PFSK-1 (cell line): Measurements from ENCODE around the gene IRF4.

Experiments used
- FOXP2 ChIP-seq: optimal IDR thresholded peaks from 2 replicates; pipeline ENCODE3; 2011; ENCODE audit warnings: borderline replicate concordance, control low read depth, inconsistent platforms; ENCODE audit not compliant: insufficient read depth; ENCODE audit errors: extremely low read length, extremely low read depth
- POLR2AphosphoS5 ChIP-seq: IDR thresholded peaks from 2 replicates; pipeline ENCODE4 v1.6.1; 2012; ENCODE audit warnings: low read depth, mild to moderate bottlenecking, control low read depth, low read length, moderate library complexity
- REST ChIP-seq, 2 experiments: IDR thresholded peaks; 2 replicates each; pipeline versions ENCODE4 v1.6.1 to v1.8.0; 2011 to 2012; ENCODE audit warnings: low read depth in 2 of 2, low read length in 2 of 2, control low read depth in 1 of 2, inconsistent platforms in 1 of 2, mild to moderate bottlenecking in 1 of 2, moderate library complexity in 1 of 2; ENCODE audit not compliant: insufficient read depth in 1 of 2
- SIN3A ChIP-seq: IDR thresholded peaks from 2 replicates; pipeline ENCODE4 v1.6.1; 2012; ENCODE audit warnings: mild to moderate bottlenecking, low read length, moderate library complexity, borderline replicate concordance; ENCODE audit not compliant: insufficient read depth
- TAF1 ChIP-seq: IDR thresholded peaks from 2 replicates; pipeline ENCODE4 v1.6.1; 2012; ENCODE audit warnings: low read length, control low read depth, borderline replicate concordance; ENCODE audit not compliant: insufficient read depth

Gene IRF4

DNA sequence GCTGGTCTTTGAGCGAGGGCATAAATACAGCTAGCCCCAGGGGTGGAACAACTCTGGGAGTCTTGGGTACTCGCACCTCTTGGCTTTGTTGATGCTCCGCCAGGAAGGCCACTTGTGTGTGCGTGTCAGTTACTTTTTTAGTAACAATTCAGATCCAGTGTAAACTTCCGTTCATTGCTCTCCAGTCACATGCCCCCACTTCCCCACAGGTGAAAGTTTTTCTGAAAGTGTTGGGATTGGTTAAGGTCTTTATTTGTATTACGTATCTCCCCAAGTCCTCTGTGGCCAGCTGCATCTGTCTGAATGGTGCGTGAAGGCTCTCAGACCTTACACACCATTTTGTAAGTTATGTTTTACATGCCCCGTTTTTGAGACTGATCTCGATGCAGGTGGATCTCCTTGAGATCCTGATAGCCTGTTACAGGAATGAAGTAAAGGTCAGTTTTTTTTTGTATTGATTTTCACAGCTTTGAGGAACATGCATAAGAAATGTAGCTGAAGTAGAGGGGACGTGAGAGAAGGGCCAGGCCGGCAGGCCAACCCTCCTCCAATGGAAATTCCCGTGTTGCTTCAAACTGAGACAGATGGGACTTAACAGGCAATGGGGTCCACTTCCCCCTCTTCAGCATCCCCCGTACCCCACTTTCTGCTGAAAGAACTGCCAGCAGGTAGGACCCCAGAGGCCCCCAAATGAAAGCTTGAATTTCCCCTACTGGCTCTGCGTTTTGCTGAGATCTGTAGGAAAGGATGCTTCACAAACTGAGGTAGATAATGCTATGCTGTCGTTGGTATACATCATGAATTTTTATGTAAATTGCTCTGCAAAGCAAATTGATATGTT, 19.2 kb downstream of the IRF4 start:
- TF ChIP-seq FOXP2 (no peak), REST (IDR thresholded peaks at IDR 0.05; ENCODE audit: insufficient read depth in 1 of 2, low read depth in 2 of 2, low read length in 2 of 2) (no peak), POLR2AphosphoS5 (no peak), TAF1 (no peak), SIN3A (no peak)

GRCh38 chr6:411402-412145, 20.0 kb downstream of the IRF4 start:
- no peak for TF ChIP-seq TAF1
- TF ChIP-seq REST (IDR thresholded peaks at IDR 0.05; ENCODE audit: insufficient read depth in 1 of 2, low read depth in 2 of 2, low read length in 2 of 2): no peak
- no peak for TF ChIP-seq FOXP2
- no peak for TF ChIP-seq POLR2AphosphoS5
- TF ChIP-seq SIN3A: no peak

DNA sequence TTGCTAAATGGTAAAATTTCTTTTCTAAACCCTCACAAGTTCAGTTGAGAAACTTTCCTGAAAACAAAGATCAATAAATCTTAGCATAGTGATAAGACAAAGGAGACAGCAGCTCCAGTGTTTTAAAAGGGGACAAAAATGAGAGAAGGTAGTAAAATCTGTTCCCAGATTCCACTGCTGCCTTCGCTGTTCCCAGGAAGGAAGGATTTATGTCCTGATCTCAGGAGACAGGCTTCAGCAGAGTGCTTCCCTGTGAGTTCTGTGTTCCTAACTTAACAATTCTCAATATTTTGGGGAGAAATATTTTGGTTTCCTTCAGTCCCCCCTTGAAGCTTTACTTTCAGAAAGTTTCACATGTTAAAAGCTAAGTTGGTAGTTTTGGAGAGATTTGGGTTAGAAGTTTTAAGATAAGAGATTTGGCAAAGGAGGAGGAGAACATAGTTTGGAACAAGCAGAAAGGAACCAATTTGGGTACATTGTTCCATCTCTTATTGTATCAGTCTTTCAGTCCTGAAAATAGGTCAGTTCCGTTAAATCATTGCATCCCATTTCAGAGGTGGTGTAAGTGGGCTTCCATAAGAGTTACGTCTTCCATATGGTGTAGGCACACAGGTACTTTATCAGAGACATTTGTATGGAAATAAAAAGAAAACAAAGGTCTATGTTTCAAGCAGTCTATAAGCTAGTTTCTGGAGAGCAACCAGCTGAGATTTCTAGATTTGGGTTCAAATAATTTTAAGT, 20.8 kb downstream of the IRF4 start:
- TF ChIP-seq TAF1 (no peak), REST (IDR thresholded peaks at IDR 0.05; ENCODE audit: insufficient read depth in 1 of 2, low read depth in 2 of 2, low read length in 2 of 2) (no peak), SIN3A (no peak), FOXP2 (no peak), POLR2AphosphoS5 (no peak)

DNA sequence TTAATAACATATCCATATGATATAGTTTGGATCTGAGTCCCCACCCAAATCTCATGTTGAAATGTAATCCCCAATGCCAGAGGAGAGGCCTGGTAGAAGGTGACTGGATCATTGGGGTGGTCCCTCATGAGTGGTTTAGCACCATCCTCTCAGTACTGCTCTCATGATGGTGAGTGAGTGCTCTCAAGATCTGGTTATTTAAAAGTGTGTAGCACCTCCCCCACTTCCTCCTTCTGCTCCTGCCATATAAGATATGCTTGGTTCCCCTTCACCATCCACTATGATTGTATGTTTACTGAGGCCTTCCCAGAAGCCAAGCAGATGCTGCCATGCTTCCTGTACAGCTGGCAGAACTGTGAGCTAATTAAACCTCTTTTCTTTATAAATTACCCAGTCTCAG, 22.9 kb downstream of the IRF4 start:
- TF ChIP-seq FOXP2: no peak
- no peak for TF ChIP-seq TAF1
- no peak for TF ChIP-seq SIN3A
- no peak for TF ChIP-seq REST (IDR thresholded peaks at IDR 0.05; ENCODE audit: insufficient read depth in 1 of 2, low read depth in 2 of 2, low read length in 2 of 2)
- no peak for TF ChIP-seq POLR2AphosphoS5
